COLO668 (cell line): ENCODE measurements around the gene KIAA1671.
A peak's percentile ranks its signal among the peaks of the same experiment; 100 is the strongest.

ENCODE experiments used
- DNase-seq: peaks from one replicate; lab custom pipeline; 2025; ENCODE audit not compliant: unreplicated experiment; lab: John Stamatoyannopoulos, UW

The KIAA1671 gene

GRCh38 chr22:25032066-25032465 lies 79.5 kb downstream of the KIAA1671 start:
- DNase-seq, result no peak

GRCh38 chr22:25035715-25036114 lies 83.2 kb downstream of the KIAA1671 start:
- DNase-seq, result no peak

- no peak for DNase-seq
These were observed 85.7 kb downstream of the KIAA1671 start for GRCh38 chr22:25038239-25038638.

GRCh38 chr22:25038771-25039170 lies 86.3 kb downstream of the KIAA1671 start:
- no peak for DNase-seq

- DNase-seq, result peak; percentile 73
These were observed 86.7 kb downstream of the KIAA1671 start for GRCh38 chr22:25039255-25039654.

GRCh38 chr22:25039754-25040153 lies 87.2 kb downstream of the KIAA1671 start:
- DNase-seq, result peak; percentile 89

GRCh38 chr22:25045159-25045558 lies 92.6 kb downstream of the KIAA1671 start:
- no peak for DNase-seq

GRCh38 chr22:25048071-25048470 lies 95.6 kb downstream of the KIAA1671 start:
- DNase-seq, result no peak

- peak; percentile 78 for DNase-seq
These were observed 96.4 kb downstream of the KIAA1671 start for GRCh38 chr22:25048659-25049647.

GRCh38 chr22:25049770-25050169 lies 97.3 kb downstream of the KIAA1671 start:
- no peak for DNase-seq

GRCh38 chr22:25050566-25050965 lies 98.0 kb downstream of the KIAA1671 start:
- DNase-seq, result no peak

GRCh38 chr22:25051073-25051472 lies 98.6 kb downstream of the KIAA1671 start:
- DNase-seq, result no peak

GRCh38 chr22:25051983-25052710 lies 99.6 kb downstream of the KIAA1671 start:
- peak; percentile 87 for DNase-seq

GRCh38 chr22:25053153-25053805 lies 100.8 kb downstream of the KIAA1671 start:
- no peak for DNase-seq

GRCh38 chr22:25054943-25055511 lies 102.5 kb downstream of the KIAA1671 start:
- DNase-seq, result no peak

- DNase-seq, result peak; percentile 87
These were observed 104.7 kb downstream of the KIAA1671 start for GRCh38 chr22:25057013-25057881.

- no peak for DNase-seq
These were observed 106.9 kb downstream of the KIAA1671 start for GRCh38 chr22:25059438-25059837.

GRCh38 chr22:25060522-25061071 lies 108.1 kb downstream of the KIAA1671 start:
- DNase-seq, result no peak

GRCh38 chr22:25061134-25061533 lies 108.6 kb downstream of the KIAA1671 start:
- no peak for DNase-seq
